ENCODE measurements around the gene BTBD8. TPM values are rescaled to one million over a fixed set of nuclear protein-coding genes. Genes with fewer than 3 reads are reported as not detected.
A peak's percentile ranks its signal among the peaks of the same experiment; 100 is the strongest.

The BTBD8 gene
- total RNA-seq, 1 donor = 4.3 TPM

GRCh38 chr1:92184632-92185031 lies 104.5 kb downstream of the BTBD8 start:
- TF ChIP-seq CTCF (IDR thresholded peaks at IDR 0.05; ENCODE audit: insufficient read depth, low read depth, low read length) = no peak
- no peak overlapping the region for H3K4me3 ChIP-seq (ENCODE audit: low read depth, low read length)
- DNase-seq (ENCODE audit: low read depth) = peak; percentile 53

GRCh38 chr1:92186081-92186480 lies 105.9 kb downstream of the BTBD8 start:
- no peak for TF ChIP-seq CTCF (IDR thresholded peaks at IDR 0.05; ENCODE audit: insufficient read depth, low read depth, low read length)
- DNase-seq (ENCODE audit: low read depth) = peak; percentile 31
- H3K4me3 ChIP-seq (ENCODE audit: low read depth, low read length) = no peak overlapping the region

- no peak overlapping the region for H3K4me3 ChIP-seq (ENCODE audit: low read depth, low read length)
- DNase-seq (ENCODE audit: low read depth) = no peak
- no peak for TF ChIP-seq CTCF (IDR thresholded peaks at IDR 0.05; ENCODE audit: insufficient read depth, low read depth, low read length)
These were observed 108.5 kb downstream of the BTBD8 start for GRCh38 chr1:92188436-92189255.

- no peak overlapping the region for H3K4me3 ChIP-seq (ENCODE audit: low read depth, low read length)
- no peak for DNase-seq (ENCODE audit: low read depth)
- no peak for TF ChIP-seq CTCF (IDR thresholded peaks at IDR 0.05; ENCODE audit: insufficient read depth, low read depth, low read length)
These were observed 111.6 kb downstream of the BTBD8 start for GRCh38 chr1:92191726-92192125.

- no peak for DNase-seq (ENCODE audit: low read depth)
- H3K4me3 ChIP-seq (ENCODE audit: low read depth, low read length) = no peak overlapping the region
- TF ChIP-seq CTCF (IDR thresholded peaks at IDR 0.05; ENCODE audit: insufficient read depth, low read depth, low read length) = no peak
These were observed 112.1 kb downstream of the BTBD8 start for GRCh38 chr1:92192246-92192645.

GRCh38 chr1:92194511-92194910 lies 114.4 kb downstream of the BTBD8 start:
- no peak overlapping the region for H3K4me3 ChIP-seq (ENCODE audit: low read depth, low read length)
- DNase-seq (ENCODE audit: low read depth) = no peak
- no peak for TF ChIP-seq CTCF (IDR thresholded peaks at IDR 0.05; ENCODE audit: insufficient read depth, low read depth, low read length)

- no peak overlapping the region for H3K4me3 ChIP-seq (ENCODE audit: low read depth, low read length)
- TF ChIP-seq CTCF (IDR thresholded peaks at IDR 0.05; ENCODE audit: insufficient read depth, low read depth, low read length) = no peak
- DNase-seq (ENCODE audit: low read depth) = no peak
These were observed 121.8 kb downstream of the BTBD8 start for GRCh38 chr1:92201973-92202372.

Measured in fibroblast of villous mesenchyme (primary cell).